ENCODE results near the gene THSD4.
"Not testable (repeated sequence)": the region's sequence is repeated elsewhere in the genome, so short reads cannot be mapped to it uniquely, and the experiment has no call there.

The THSD4 gene

GRCh38 chr15:71359246-71359645 is 244.0 kb downstream of the THSD4 start:
- TF ChIP-seq POLR2A (IDR thresholded peaks at IDR 0.05; ENCODE audit: low read depth, low read length) (no peak), POLR2AphosphoS5 (IDR thresholded peaks at IDR 0.05; ENCODE audit: low read depth, low read length) (no peak), TAF1 (IDR thresholded peaks at IDR 0.05; ENCODE audit: borderline replicate concordance, low read depth, low read length) (no peak)
- FAIRE-seq (no peak), DNase-seq (ENCODE audit: insufficient read length) (no peak)

GRCh38 chr15:71362556-71362955 is 247.3 kb downstream of the THSD4 start:
- DNase-seq (ENCODE audit: insufficient read length) (no peak), FAIRE-seq (no peak)
- TF ChIP-seq TAF1 (IDR thresholded peaks at IDR 0.05; ENCODE audit: borderline replicate concordance, low read depth, low read length) (no peak), POLR2A (IDR thresholded peaks at IDR 0.05; ENCODE audit: low read depth, low read length) (no peak), POLR2AphosphoS5 (IDR thresholded peaks at IDR 0.05; ENCODE audit: low read depth, low read length) (no peak)

GRCh38 chr15:71362987-71363968 is 248.0 kb downstream of the THSD4 start:
- FAIRE-seq (no peak), DNase-seq (ENCODE audit: insufficient read length) (no peak)
- TF ChIP-seq POLR2AphosphoS5 (IDR thresholded peaks at IDR 0.05; ENCODE audit: low read depth, low read length) (no peak), TAF1 (IDR thresholded peaks at IDR 0.05; ENCODE audit: borderline replicate concordance, low read depth, low read length) (no peak), POLR2A (IDR thresholded peaks at IDR 0.05; ENCODE audit: low read depth, low read length) (no peak)

GRCh38 chr15:71364117-71364584 is 248.9 kb downstream of the THSD4 start:
- TF ChIP-seq POLR2A (IDR thresholded peaks at IDR 0.05; ENCODE audit: low read depth, low read length) (no peak), POLR2AphosphoS5 (IDR thresholded peaks at IDR 0.05; ENCODE audit: low read depth, low read length) (no peak), TAF1 (IDR thresholded peaks at IDR 0.05; ENCODE audit: borderline replicate concordance, low read depth, low read length) (no peak)
- FAIRE-seq (no peak), DNase-seq (ENCODE audit: insufficient read length) (no peak)

- no peak for FAIRE-seq
- no peak for TF ChIP-seq TAF1 (IDR thresholded peaks at IDR 0.05; ENCODE audit: borderline replicate concordance, low read depth, low read length)
- no peak for TF ChIP-seq POLR2A (IDR thresholded peaks at IDR 0.05; ENCODE audit: low read depth, low read length)
- TF ChIP-seq POLR2AphosphoS5 (IDR thresholded peaks at IDR 0.05; ENCODE audit: low read depth, low read length) = no peak
- no peak for DNase-seq (ENCODE audit: insufficient read length)
Observed at GRCh38 chr15:71366522-71366921, 251.3 kb downstream of the THSD4 start.

- DNase-seq (ENCODE audit: insufficient read length) (no peak), FAIRE-seq (no peak)
- TF ChIP-seq POLR2A (IDR thresholded peaks at IDR 0.05; ENCODE audit: low read depth, low read length) = no peak
- no peak for TF ChIP-seq TAF1 (IDR thresholded peaks at IDR 0.05; ENCODE audit: borderline replicate concordance, low read depth, low read length)
- no peak for TF ChIP-seq POLR2AphosphoS5 (IDR thresholded peaks at IDR 0.05; ENCODE audit: low read depth, low read length)
Observed at GRCh38 chr15:71366926-71367325, 251.7 kb downstream of the THSD4 start.

GRCh38 chr15:71367737-71368136 is 252.5 kb downstream of the THSD4 start:
- DNase-seq (ENCODE audit: insufficient read length); FAIRE-seq: not testable (repeated sequence)

- not testable (repeated sequence) for DNase-seq (ENCODE audit: insufficient read length); FAIRE-seq
Observed at GRCh38 chr15:71372769-71373168, 257.5 kb downstream of the THSD4 start.

- no peak for DNase-seq (ENCODE audit: insufficient read length)
- FAIRE-seq = no peak
- TF ChIP-seq TAF1 (IDR thresholded peaks at IDR 0.05; ENCODE audit: borderline replicate concordance, low read depth, low read length) = no peak
- TF ChIP-seq POLR2A (IDR thresholded peaks at IDR 0.05; ENCODE audit: low read depth, low read length) = no peak
- no peak for TF ChIP-seq POLR2AphosphoS5 (IDR thresholded peaks at IDR 0.05; ENCODE audit: low read depth, low read length)
Observed at GRCh38 chr15:71373917-71374316, 258.6 kb downstream of the THSD4 start.

- no peak for DNase-seq (ENCODE audit: insufficient read length)
- FAIRE-seq = no peak
- no peak for TF ChIP-seq TAF1 (IDR thresholded peaks at IDR 0.05; ENCODE audit: borderline replicate concordance, low read depth, low read length)
- no peak for TF ChIP-seq POLR2AphosphoS5 (IDR thresholded peaks at IDR 0.05; ENCODE audit: low read depth, low read length)
- TF ChIP-seq POLR2A (IDR thresholded peaks at IDR 0.05; ENCODE audit: low read depth, low read length) = no peak
Observed at GRCh38 chr15:71374607-71375352, 259.5 kb downstream of the THSD4 start.

- FAIRE-seq (no peak), DNase-seq (ENCODE audit: insufficient read length) (no peak)
- TF ChIP-seq POLR2A (IDR thresholded peaks at IDR 0.05; ENCODE audit: low read depth, low read length) = no peak
- TF ChIP-seq TAF1 (IDR thresholded peaks at IDR 0.05; ENCODE audit: borderline replicate concordance, low read depth, low read length) = no peak
- no peak for TF ChIP-seq POLR2AphosphoS5 (IDR thresholded peaks at IDR 0.05; ENCODE audit: low read depth, low read length)
Observed at GRCh38 chr15:71375934-71376333, 260.7 kb downstream of the THSD4 start.

- FAIRE-seq (no peak), DNase-seq (ENCODE audit: insufficient read length) (no peak)
- no peak for TF ChIP-seq POLR2AphosphoS5 (IDR thresholded peaks at IDR 0.05; ENCODE audit: low read depth, low read length)
- no peak for TF ChIP-seq POLR2A (IDR thresholded peaks at IDR 0.05; ENCODE audit: low read depth, low read length)
- no peak for TF ChIP-seq TAF1 (IDR thresholded peaks at IDR 0.05; ENCODE audit: borderline replicate concordance, low read depth, low read length)
Observed at GRCh38 chr15:71379893-71380292, 264.6 kb downstream of the THSD4 start.
